ENCODE data around the gene GNMT. TPM values are rescaled to one million over a fixed set of nuclear protein-coding genes. Genes with fewer than 3 reads are reported as not detected.

GNMT gene
- total and polyA plus RNA-seq, 2 of the 8 experiments (the other 6 are each of a cell fraction or from before 2014, with no cell fraction given): 1.8 to 3.4 TPM

- Histone ChIP-seq H3K14ac (ENCODE audit: insufficient read length) (no peak overlapping the region), H3K23me2 (ENCODE audit: low read depth, low read length) (peaks cover 4% of the 10 kb centered on the region), H3K4me2 (ENCODE audit: insufficient read depth in 1 of 2, low read depth in 2 of 2, low read length in 2 of 2) (no peak overlapping the region), H2AK5ac (ENCODE audit: low read depth, low read length) (no peak overlapping the region), H3K4ac (replicated peaks; ENCODE audit: insufficient read length, low read depth, low read length) (no peak overlapping the region), H3K56ac (replicated peaks; ENCODE audit: insufficient read length, low read depth, low read length) (no peak overlapping the region), H2BK15ac (ENCODE audit: low read length) (no peak overlapping the region), H3K18ac (ENCODE audit: extremely low read depth, low read length) (no peak overlapping the region), H3K9me3 (ENCODE audit: insufficient read depth in 2 of 2, low read depth in 1 of 2, low read length in 1 of 2) (no peaks in the 10 kb centered on the region), H3K27ac (ENCODE audit: low read depth, low read length) (no peak overlapping the region), H2BK20ac (ENCODE audit: low read length) (no peak overlapping the region), H3K4me1 (replicated peaks in 1 of 4; ENCODE audit: control insufficient read depth in 3 of 4, insufficient read depth in 4 of 4, low read length in 3 of 4) (peaks cover 0 to 6% (median 1%) of the 10 kb centered on the region in 4 experiments; a peak in 4 of 7 replicates), H2BK5ac (ENCODE audit: low read depth, low read length) (no peak overlapping the region), H4K8ac (ENCODE audit: extremely low read depth, insufficient read depth, low read length) (no peak overlapping the region), H3K23ac (ENCODE audit: insufficient read length) (no peak overlapping the region), H2BK12ac (ENCODE audit: low read depth, low read length) (no peak overlapping the region), H4K5ac (ENCODE audit: insufficient read length, low read depth, low read length) (no peak overlapping the region), H3K27me3 (replicated peaks in 1 of 4; ENCODE audit: control insufficient read depth in 3 of 4, extremely low read depth in 1 of 4, insufficient read depth in 3 of 4, low read length in 3 of 4) (no peaks in the 10 kb centered on the region), H3K79me2 (ENCODE audit: control insufficient read depth in 1 of 2, insufficient read depth in 2 of 2, low read length in 2 of 2) (peaks cover 8 to 15% of the 10 kb centered on the region in 2 experiments; a peak in 2 of 4 replicates), H2BK120ac (replicated peaks; ENCODE audit: low read depth, low read length) (no peak overlapping the region), H3K36me3 (ENCODE audit: control insufficient read depth in 2 of 4, insufficient read depth in 4 of 4, low read length in 3 of 4) (peaks cover 0 to 9% (median 8%) of the 10 kb centered on the region in 4 experiments; a peak in 4 of 8 replicates), H3K9ac (replicated peaks in 1 of 4; ENCODE audit: extremely low read depth in 1 of 4, low read depth in 3 of 4, low read length in 3 of 4) (no peak overlapping the region), H4K91ac (replicated peaks; ENCODE audit: insufficient read length, low read length) (no peak overlapping the region), H3K4me3 (ENCODE audit: extremely low read depth in 1 of 4, insufficient read depth in 2 of 4, low read depth in 3 of 4, low read length in 4 of 4) (no peak overlapping the region), H4K20me1 (replicated peaks in 1 of 2; ENCODE audit: control insufficient read depth in 1 of 2, insufficient read depth in 2 of 2, low read length in 2 of 2) (peaks cover 0 to 12% of the 10 kb centered on the region in 2 experiments), H3K79me1 (ENCODE audit: low read depth, low read length) (peaks cover 9% of the 10 kb centered on the region), H2AFZ (ENCODE audit: low read length) (no peak overlapping the region)
- ChIA-PET CTCF (ENCODE audit: partially characterized antibody) (interaction anchor here (0.5 to 2.9 kb wide), 7 partner anchors 9 to 143 kb away, joined by 3 to 13 read pairs (median 3); partner anchors contain the start of genes KLC4 and MRPL2), POLR2A (ENCODE audit: partially characterized antibody) (interaction anchor here (0.8 to 4.1 kb wide), 8 partner anchors 8 to 32 kb away, joined by 3 to 25 read pairs (median 5); partner anchors contain the start of gene PEX6)
- TF ChIP-seq ATF2 (IDR thresholded peaks at IDR 0.05; ENCODE audit: low read length) (no peak), POU5F1 (IDR thresholded peaks at IDR 0.05; ENCODE audit: low read depth, low read length) (no peak), EP300 (IDR thresholded peaks at IDR 0.05; ENCODE audit: borderline replicate concordance in 1 of 2, low read depth in 2 of 2, low read length in 2 of 2) (no peak), TAF1 (IDR thresholded peaks at IDR 0.05; ENCODE audit: low read depth, low read length) (no peak)
- TF ChIP-seq, protein P1, sequence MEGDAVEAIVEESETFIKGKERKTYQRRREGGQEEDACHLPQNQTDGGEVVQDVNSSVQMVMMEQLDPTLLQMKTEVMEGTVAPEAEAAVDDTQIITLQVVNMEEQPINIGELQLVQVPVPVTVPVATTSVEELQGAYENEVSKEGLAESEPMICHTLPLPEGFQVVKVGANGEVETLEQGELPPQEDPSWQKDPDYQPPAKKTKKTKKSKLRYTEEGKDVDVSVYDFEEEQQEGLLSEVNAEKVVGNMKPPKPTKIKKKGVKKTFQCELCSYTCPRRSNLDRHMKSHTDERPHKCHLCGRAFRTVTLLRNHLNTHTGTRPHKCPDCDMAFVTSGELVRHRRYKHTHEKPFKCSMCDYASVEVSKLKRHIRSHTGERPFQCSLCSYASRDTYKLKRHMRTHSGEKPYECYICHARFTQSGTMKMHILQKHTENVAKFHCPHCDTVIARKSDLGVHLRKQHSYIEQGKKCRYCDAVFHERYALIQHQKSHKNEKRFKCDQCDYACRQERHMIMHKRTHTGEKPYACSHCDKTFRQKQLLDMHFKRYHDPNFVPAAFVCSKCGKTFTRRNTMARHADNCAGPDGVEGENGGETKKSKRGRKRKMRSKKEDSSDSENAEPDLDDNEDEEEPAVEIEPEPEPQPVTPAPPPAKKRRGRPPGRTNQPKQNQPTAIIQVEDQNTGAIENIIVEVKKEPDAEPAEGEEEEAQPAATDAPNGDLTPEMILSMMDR (IDR thresholded peaks at IDR 0.05; ENCODE audit: control extremely low read depth in 1 of 3, insufficient read depth in 1 of 3, low read depth in 1 of 3, low read length in 3 of 3): no peak
- WGBS, 2 experiments (ENCODE audit: extremely low coverage in 1 of 2, insufficient coverage in 1 of 2, insufficient read length in 1 of 2, insufficient replicate concordance in 2 of 2, low coverage in 1 of 2, low lambda C conversion rate in 2 of 2, missing lambda C conversion rate in 1 of 2): 92% methylated on average over 1 of the region's 1 CpG; no CpG with 5 or more reads in 1 of the 2 experiments
- FAIRE-seq: no peak
- no peak for DNase-seq (ENCODE audit: low read depth in 1 of 2, low spot score in 2 of 2)
Measured at GRCh38 chr6:42988486-42989020, 28.0 kb downstream of the GNMT start.

Data from H1 (cell line).